Glutamatergic neuron (in vitro differentiated cells): ENCODE data around the gene RPS19BP1. TPM values are rescaled to one million over a fixed set of nuclear protein-coding genes. Genes with fewer than 3 reads are reported as not detected.

Experiments used
- DNase-seq: peaks from one replicate; pipeline ENCODE4 v3.0.0; 2022
- H3K27ac Mint-ChIP-seq: one replicate; pipeline ENCODE4 v1.8.0; 2020; ENCODE audit warnings: mild to moderate bottlenecking, mixed read lengths, inconsistent platforms; ENCODE audit not compliant: unreplicated experiment
- H3K27me3 Mint-ChIP-seq: one replicate; pipeline ENCODE4 v1.8.0; 2020; ENCODE audit warnings: mild to moderate bottlenecking, moderate library complexity, mixed read lengths, inconsistent platforms; ENCODE audit not compliant: unreplicated experiment
- H3K36me3 Mint-ChIP-seq: one replicate; pipeline ENCODE4 v1.8.0; 2020; ENCODE audit warnings: mild to moderate bottlenecking, mixed read lengths, inconsistent platforms; ENCODE audit not compliant: unreplicated experiment
- H3K4me1 Mint-ChIP-seq: one replicate; pipeline ENCODE4 v1.8.0; 2020; ENCODE audit warnings: mild to moderate bottlenecking, low read depth, mixed read lengths, inconsistent platforms; ENCODE audit not compliant: unreplicated experiment
- H3K4me3 Mint-ChIP-seq: one replicate; pipeline ENCODE4 v1.8.0; 2020; ENCODE audit warnings: mild to moderate bottlenecking, mixed read lengths, inconsistent platforms; ENCODE audit not compliant: unreplicated experiment
- H3K9me3 Mint-ChIP-seq: one replicate; pipeline ENCODE4 v1.8.0; 2020; ENCODE audit warnings: mild to moderate bottlenecking, moderate library complexity, mixed read lengths, inconsistent platforms; ENCODE audit not compliant: unreplicated experiment
- CTCF ChIP-seq: fragments of 200-600 bp; sonication (generic); IDR thresholded peaks from one replicate; pipeline ENCODE4 v1.5.0; 2021; ENCODE audit not compliant: partially characterized antibody, unreplicated experiment
- total RNA-seq: library from RNA; stranded (reverse); fragmentation: NEBNext Ultra II Directional; extraction: Animal tissue kit (Norgen Biotek cat#: 25700); gene quantifications from one replicate; pipeline ENCODE4 v1.2.1, GENCODE V29; 2021; ENCODE audit not compliant: unreplicated experiment

The RPS19BP1 gene
- total RNA-seq, 1 donor from 2014 or later = 59.6 TPM

DNA sequence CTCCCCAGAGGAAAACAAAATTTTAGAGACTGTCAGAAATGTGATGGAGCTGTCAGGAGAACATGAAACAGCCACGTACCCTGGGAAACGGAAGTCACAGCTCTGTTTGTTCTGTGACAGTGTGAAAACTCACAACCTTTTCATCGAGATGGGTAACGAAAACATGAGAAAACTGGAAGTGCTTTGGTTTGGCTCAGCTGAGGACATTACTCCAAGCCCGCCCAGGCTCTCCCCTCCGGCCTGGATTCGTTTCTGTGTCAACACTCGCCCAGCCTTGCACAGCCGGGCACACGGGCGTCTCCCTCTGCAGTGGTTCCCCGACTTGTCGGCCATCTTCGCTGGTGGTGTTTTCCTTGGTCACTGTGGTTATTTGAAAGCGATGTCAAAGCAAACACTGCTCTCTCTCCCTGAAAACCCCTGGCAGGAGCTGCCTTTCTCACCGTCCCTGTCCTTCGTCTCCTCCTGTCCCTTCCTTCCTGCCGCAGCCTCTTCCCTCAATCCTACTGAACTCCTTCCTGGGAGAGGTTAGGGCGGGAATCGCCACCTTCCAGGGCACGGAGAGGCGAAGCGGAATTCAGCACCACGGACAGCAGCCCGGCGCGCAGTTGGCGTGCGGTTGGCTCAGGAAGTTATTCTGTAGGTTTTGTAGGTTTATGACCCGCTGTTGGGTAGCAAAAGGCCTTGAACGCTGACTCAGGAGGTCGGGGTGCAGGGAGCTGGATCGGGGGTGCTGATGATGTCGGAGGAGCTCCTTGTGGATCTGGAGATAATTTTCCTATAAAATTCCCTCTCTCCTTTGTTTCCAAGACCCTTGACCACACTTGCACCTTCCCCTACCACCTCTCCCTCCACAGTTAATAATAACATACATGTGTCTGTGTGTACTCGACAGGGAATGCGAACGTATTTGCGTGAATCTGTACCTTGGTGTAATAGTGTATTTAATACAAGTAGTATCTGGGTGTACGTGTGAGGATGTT is 13.1 kb upstream of the RPS19BP1 start:
- H3K27ac Mint-ChIP-seq = no peak overlapping the region
- no peak for DNase-seq
- H3K9me3 Mint-ChIP-seq = peaks cover 2% of the 10 kb centered on the region
- no peaks in the 10 kb centered on the region for H3K36me3 Mint-ChIP-seq
- peaks cover 15% of the 10 kb centered on the region for H3K4me1 Mint-ChIP-seq
- TF ChIP-seq CTCF = no peak
- H3K4me3 Mint-ChIP-seq = no peak overlapping the region
- peaks cover 20% of the 10 kb centered on the region for H3K27me3 Mint-ChIP-seq

DNA sequence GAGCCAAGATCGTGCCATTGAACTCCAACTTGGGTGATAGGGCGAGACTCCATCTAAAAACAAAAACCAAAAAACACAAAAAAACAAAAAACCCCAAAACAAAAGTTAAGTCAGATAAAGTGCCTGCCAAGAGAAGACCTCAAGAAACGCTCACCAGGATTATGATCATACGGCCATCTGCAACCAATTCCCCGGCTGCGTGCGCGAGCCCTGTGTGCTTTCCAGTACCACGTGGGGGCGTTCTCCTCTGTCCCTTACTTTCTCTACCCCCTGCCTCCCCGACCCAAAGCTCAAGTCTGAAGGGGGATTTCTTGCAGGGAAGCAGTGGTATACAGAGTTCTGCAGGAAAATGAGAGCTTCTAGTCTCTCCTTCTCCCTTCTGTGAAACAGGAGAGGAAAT is 10.5 kb upstream of the RPS19BP1 start:
- Mint-ChIP-seq H3K27me3 (peaks cover 20% of the 10 kb centered on the region), H3K4me3 (no peak overlapping the region), H3K9me3 (peaks cover 2% of the 10 kb centered on the region), H3K27ac (peak overlapping the region; percentile 12), H3K36me3 (no peaks in the 10 kb centered on the region), H3K4me1 (peaks cover 16% of the 10 kb centered on the region)
- DNase-seq = peak; percentile 63
- no peak for TF ChIP-seq CTCF

- Mint-ChIP-seq H3K36me3 (no peaks in the 10 kb centered on the region), H3K9me3 (peaks cover 5% of the 10 kb centered on the region), H3K4me3 (no peak overlapping the region), H3K4me1 (peaks cover 7% of the 10 kb centered on the region), H3K27ac (no peak overlapping the region), H3K27me3 (peaks cover 3% of the 10 kb centered on the region)
- no peak for TF ChIP-seq CTCF
- no peak for DNase-seq
These were observed 5.4 kb upstream of the RPS19BP1 start for GRCh38 chr22:39537975-39538374.

DNA sequence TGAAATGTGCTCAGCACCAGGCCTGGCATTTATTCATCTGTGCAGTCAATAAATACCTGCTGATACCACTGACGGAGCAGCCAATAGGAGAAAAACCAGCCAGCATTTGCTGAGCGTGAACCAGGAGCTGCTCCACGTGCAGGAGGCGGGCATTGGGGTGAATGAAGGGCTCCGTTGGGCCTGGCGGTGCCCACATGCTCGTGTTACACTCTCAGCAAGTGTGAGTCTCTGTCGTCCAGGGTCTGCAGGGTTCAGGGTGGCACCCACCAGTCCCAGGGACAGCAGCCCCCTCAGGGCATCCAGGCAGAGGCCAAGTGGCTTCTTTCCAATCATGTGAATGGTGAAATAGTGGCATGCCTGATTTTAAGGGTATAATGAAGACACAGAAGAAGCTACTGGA is 4.2 kb upstream of the RPS19BP1 start:
- peaks cover 5% of the 10 kb centered on the region for H3K9me3 Mint-ChIP-seq

More for the DNA sequence above, 4.2 kb upstream of the RPS19BP1 start:
- Mint-ChIP-seq H3K4me3 (no peak overlapping the region), H3K4me1 (peaks cover 11% of the 10 kb centered on the region), H3K27me3 (peaks cover 3% of the 10 kb centered on the region), H3K27ac (no peak overlapping the region), H3K36me3 (no peaks in the 10 kb centered on the region)
- TF ChIP-seq CTCF = no peak
- DNase-seq = no peak
